Central memory CD8-positive, alpha-beta T cell (primary cell): Measurements from ENCODE around the gene OPRD1.
A peak's percentile ranks its signal among the peaks of the same experiment; 100 is the strongest.
"Not testable (repeated sequence)": the region's sequence is repeated elsewhere in the genome, so short reads cannot be mapped to it uniquely, and the experiment has no call there.

Source experiments
- ATAC-seq: fragments of 150-1000 bp; cut with Tn5 transposase; replicated peaks from 2 replicates; pipeline ENCODE4 v1.10.0; 2022; ENCODE audit warnings: mild to moderate bottlenecking, moderate FRiP score, moderate number of reproducible peaks; ENCODE audit not compliant: poor library complexity, severe bottlenecking; ENCODE audit errors: extremely low read depth
- DNase-seq, 2 donors: peaks; one replicate each; pipeline ENCODE4 v3.0.0; 2021; ENCODE audit warnings: low spot score in 2 of 2
- H3K27ac Mint-ChIP-seq: one replicate; pipeline ENCODE4 v1.8.0; 2022; ENCODE audit warnings: low read depth, mild to moderate bottlenecking, moderate library complexity, mixed read lengths
- H3K27me3 Mint-ChIP-seq: one replicate; pipeline ENCODE4 v1.8.0; 2022; ENCODE audit warnings: mixed read lengths
- H3K36me3 Mint-ChIP-seq: one replicate; pipeline ENCODE4 v1.8.0; 2022; ENCODE audit warnings: mild to moderate bottlenecking, moderate library complexity, mixed read lengths; ENCODE audit not compliant: insufficient read depth
- H3K4me1 Mint-ChIP-seq: one replicate; pipeline ENCODE4 v1.8.0; 2022; ENCODE audit warnings: mixed read lengths
- H3K4me3 Mint-ChIP-seq: one replicate; pipeline ENCODE4 v1.8.0; 2022; ENCODE audit warnings: mild to moderate bottlenecking, moderate library complexity, mixed read lengths
- H3K9me3 Mint-ChIP-seq: one replicate; pipeline ENCODE4 v1.8.0; 2022; ENCODE audit warnings: mixed read lengths

The OPRD1 gene

GRCh38 chr1:28862571-28863403, 50.8 kb downstream of the OPRD1 start:
- Mint-ChIP-seq H3K4me1 (no peaks in the 10 kb centered on the region), H3K36me3 (no peaks in the 10 kb centered on the region), H3K27ac (no peak overlapping the region), H3K9me3 (no peaks in the 10 kb centered on the region), H3K27me3 (peaks cover 29% of the 10 kb centered on the region), H3K4me3 (no peak overlapping the region)
- ATAC-seq (no peak), DNase-seq (no peak)

GRCh38 chr1:28864695-28865094, 52.7 kb downstream of the OPRD1 start:
- no peaks in the 10 kb centered on the region for H3K9me3 Mint-ChIP-seq
- no peak for ATAC-seq
- no peak overlapping the region for H3K27ac Mint-ChIP-seq
- H3K4me1 Mint-ChIP-seq: no peaks in the 10 kb centered on the region
- DNase-seq: no peak
- peaks cover 37% of the 10 kb centered on the region for H3K27me3 Mint-ChIP-seq
- H3K4me3 Mint-ChIP-seq: no peak overlapping the region
- no peaks in the 10 kb centered on the region for H3K36me3 Mint-ChIP-seq

- Mint-ChIP-seq H3K9me3 (no peaks in the 10 kb centered on the region), H3K36me3 (no peaks in the 10 kb centered on the region), H3K4me3 (no peak overlapping the region), H3K27ac (peak overlapping the region; percentile 47), H3K27me3 (peaks cover 40% of the 10 kb centered on the region), H3K4me1 (no peaks in the 10 kb centered on the region)
- no peak for ATAC-seq
- DNase-seq: no peak
These were observed 54.2 kb downstream of the OPRD1 start for GRCh38 chr1:28865997-28866650.

- peaks cover 49% of the 10 kb centered on the region for H3K27me3 Mint-ChIP-seq
- no peak overlapping the region for H3K4me3 Mint-ChIP-seq
- no peaks in the 10 kb centered on the region for H3K4me1 Mint-ChIP-seq
- no peak overlapping the region for H3K27ac Mint-ChIP-seq
- H3K9me3 Mint-ChIP-seq: no peaks in the 10 kb centered on the region
- ATAC-seq (no peak), DNase-seq (no peak)
- no peaks in the 10 kb centered on the region for H3K36me3 Mint-ChIP-seq
These were observed 55.9 kb downstream of the OPRD1 start for GRCh38 chr1:28867850-28868249.

GRCh38 chr1:28869952-28870351, 58.0 kb downstream of the OPRD1 start:
- Mint-ChIP-seq H3K36me3 (no peaks in the 10 kb centered on the region), H3K27me3 (peaks cover 55% of the 10 kb centered on the region), H3K9me3 (no peaks in the 10 kb centered on the region), H3K27ac (no peak overlapping the region), H3K4me1 (no peaks in the 10 kb centered on the region), H3K4me3 (no peak overlapping the region)
- DNase-seq (no peak), ATAC-seq (no peak)

- Mint-ChIP-seq H3K9me3 (no peaks in the 10 kb centered on the region), H3K4me3 (no peak overlapping the region), H3K4me1 (no peaks in the 10 kb centered on the region), H3K36me3 (peaks cover 2% of the 10 kb centered on the region), H3K27me3 (peaks cover 37% of the 10 kb centered on the region), H3K27ac (no peak overlapping the region)
- DNase-seq (no peak), ATAC-seq (no peak)
These were observed 59.8 kb downstream of the OPRD1 start for GRCh38 chr1:28871631-28872401.

- not testable (repeated sequence) for H3K27ac Mint-ChIP-seq, DNase-seq, H3K36me3 Mint-ChIP-seq, ATAC-seq, H3K4me1 Mint-ChIP-seq, H3K4me3 Mint-ChIP-seq, H3K9me3 Mint-ChIP-seq
- H3K27me3 Mint-ChIP-seq: peaks cover 18% of the 10 kb centered on the region
These were observed 63.2 kb downstream of the OPRD1 start for GRCh38 chr1:28875134-28875533.

- Mint-ChIP-seq H3K27me3 (peaks cover 13% of the 10 kb centered on the region), H3K9me3 (no peaks in the 10 kb centered on the region), H3K36me3 (peaks cover 2% of the 10 kb centered on the region), H3K4me1 (peaks cover 7% of the 10 kb centered on the region), H3K4me3 (no peak overlapping the region), H3K27ac (no peak overlapping the region)
- DNase-seq (peak; percentile 59 to 67), ATAC-seq (peak; percentile 66)
These were observed 65.3 kb downstream of the OPRD1 start for GRCh38 chr1:28877132-28877781.

GRCh38 chr1:28878796-28879195, 66.8 kb downstream of the OPRD1 start:
- ATAC-seq (no peak), DNase-seq (no peak)
- Mint-ChIP-seq H3K27me3 (peaks cover 3% of the 10 kb centered on the region), H3K36me3 (peaks cover 2% of the 10 kb centered on the region), H3K4me3 (no peak overlapping the region), H3K4me1 (peaks cover 14% of the 10 kb centered on the region), H3K9me3 (no peaks in the 10 kb centered on the region), H3K27ac (no peak overlapping the region)

- ATAC-seq (no peak), DNase-seq (peak; percentile 54 to 72)
- no peak overlapping the region for H3K4me3 Mint-ChIP-seq
- no peaks in the 10 kb centered on the region for H3K27me3 Mint-ChIP-seq
- H3K4me1 Mint-ChIP-seq: peaks cover 43% of the 10 kb centered on the region
- no peaks in the 10 kb centered on the region for H3K9me3 Mint-ChIP-seq
- peak overlapping the region; percentile 6 for H3K27ac Mint-ChIP-seq
- peaks cover 14% of the 10 kb centered on the region for H3K36me3 Mint-ChIP-seq
These were observed 70.1 kb downstream of the OPRD1 start for GRCh38 chr1:28882009-28882628.

- H3K4me3 Mint-ChIP-seq: no peak overlapping the region
- H3K27ac Mint-ChIP-seq: no peak overlapping the region
- H3K36me3 Mint-ChIP-seq: peaks cover 18% of the 10 kb centered on the region
- peaks cover 51% of the 10 kb centered on the region for H3K4me1 Mint-ChIP-seq
- ATAC-seq (no peak), DNase-seq (no peak)
- no peaks in the 10 kb centered on the region for H3K9me3 Mint-ChIP-seq
- H3K27me3 Mint-ChIP-seq: no peaks in the 10 kb centered on the region
These were observed 71.3 kb downstream of the OPRD1 start for GRCh38 chr1:28883242-28883616.

GRCh38 chr1:28885472-28885877, 73.5 kb downstream of the OPRD1 start:
- no peaks in the 10 kb centered on the region for H3K9me3 Mint-ChIP-seq
- peak overlapping the region; percentile 88 for H3K4me3 Mint-ChIP-seq
- H3K27me3 Mint-ChIP-seq: no peaks in the 10 kb centered on the region
- DNase-seq: no peak
- peaks cover 68% of the 10 kb centered on the region for H3K4me1 Mint-ChIP-seq
- H3K36me3 Mint-ChIP-seq: peaks cover 20% of the 10 kb centered on the region
- no peak for ATAC-seq
- peak overlapping the region; percentile 92 for H3K27ac Mint-ChIP-seq
